Endothelial cell (in vitro differentiated cells): Measurements from ENCODE around the gene ARHGEF26. TPM values are rescaled to one million over a fixed set of nuclear protein-coding genes. Genes with fewer than 3 reads are reported as not detected.

Source experiments
- DNase-seq: peaks from one replicate; pipeline ENCODE4 v3.0.0; 2021; ENCODE audit warnings: low spot score
- H3K27ac Mint-ChIP-seq: one replicate; pipeline ENCODE4 v1.8.0; 2021; ENCODE audit warnings: mixed read lengths, inconsistent platforms; ENCODE audit not compliant: unreplicated experiment
- H3K27me3 Mint-ChIP-seq: one replicate; pipeline ENCODE4 v1.8.0; 2021; ENCODE audit warnings: mild to moderate bottlenecking, moderate library complexity, mixed read lengths, inconsistent platforms; ENCODE audit not compliant: unreplicated experiment
- H3K36me3 Mint-ChIP-seq: one replicate; pipeline ENCODE4 v1.8.0; 2021; ENCODE audit warnings: mild to moderate bottlenecking, low read depth, mixed read lengths, inconsistent platforms; ENCODE audit not compliant: unreplicated experiment
- H3K4me1 Mint-ChIP-seq: one replicate; pipeline ENCODE4 v1.8.0; 2021; ENCODE audit warnings: mild to moderate bottlenecking, mixed read lengths, inconsistent platforms; ENCODE audit not compliant: unreplicated experiment
- H3K4me3 Mint-ChIP-seq: one replicate; pipeline ENCODE4 v1.8.0; 2021; ENCODE audit warnings: mild to moderate bottlenecking, mixed read lengths, inconsistent platforms; ENCODE audit not compliant: unreplicated experiment
- H3K9me3 Mint-ChIP-seq: one replicate; pipeline ENCODE4 v1.8.0; 2021; ENCODE audit warnings: mixed read lengths, inconsistent platforms; ENCODE audit not compliant: unreplicated experiment
- CTCF ChIP-seq: fragments of 200-600 bp; sonication (generic); IDR thresholded peaks from one replicate; pipeline ENCODE4 v1.5.0; 2021; ENCODE audit warnings: antibody characterized with exemption; ENCODE audit not compliant: unreplicated experiment
- total RNA-seq: library from RNA; stranded (reverse); fragmentation: NEBNext Ultra II Directional; extraction: Animal tissue kit (Norgen Biotek cat#: 25700); gene quantifications from one replicate; pipeline ENCODE4 v1.2.1, GENCODE V29; 2021; ENCODE audit not compliant: unreplicated experiment

The ARHGEF26 gene
- total RNA-seq, 1 donor from 2014 or later = 22.9 TPM

- Mint-ChIP-seq H3K27ac (no peak overlapping the region), H3K36me3 (peaks cover 43% of the 10 kb centered on the region), H3K4me3 (no peak overlapping the region), H3K9me3 (no peaks in the 10 kb centered on the region), H3K27me3 (peaks cover 13% of the 10 kb centered on the region), H3K4me1 (peaks cover 65% of the 10 kb centered on the region)
- TF ChIP-seq CTCF = no peak
- no peak for DNase-seq
Measured at GRCh38 chr3:154242766-154243165, 121.6 kb downstream of the ARHGEF26 start.

GRCh38 chr3:154243353-154243752 lies 122.2 kb downstream of the ARHGEF26 start:
- Mint-ChIP-seq H3K27me3 (peaks cover 13% of the 10 kb centered on the region), H3K36me3 (peaks cover 43% of the 10 kb centered on the region), H3K27ac (no peak overlapping the region), H3K4me3 (no peak overlapping the region), H3K4me1 (peaks cover 65% of the 10 kb centered on the region), H3K9me3 (no peaks in the 10 kb centered on the region)
- DNase-seq = no peak
- TF ChIP-seq CTCF = no peak

DNA sequence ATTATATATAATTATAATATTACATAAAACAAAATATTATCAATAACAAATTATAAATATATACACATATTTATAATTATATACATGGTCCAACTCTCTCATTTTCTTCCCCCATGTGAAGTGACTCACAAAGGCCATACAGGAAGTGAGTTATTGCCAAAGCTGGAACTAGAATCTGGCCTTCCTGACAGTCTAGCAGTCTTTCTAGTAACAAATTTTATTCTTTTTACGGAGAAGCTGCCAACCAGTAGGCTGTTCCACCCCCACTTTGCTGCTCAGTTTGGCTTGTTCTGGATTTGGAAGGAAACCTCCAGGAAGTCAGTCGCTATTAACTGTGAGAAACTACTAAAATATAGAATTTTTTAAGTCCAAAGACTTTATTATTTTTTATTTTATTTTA lies 123.5 kb downstream of the ARHGEF26 start:
- no peak for TF ChIP-seq CTCF
- DNase-seq = no peak
- Mint-ChIP-seq H3K27me3 (peaks cover 8% of the 10 kb centered on the region), H3K27ac (no peak overlapping the region), H3K36me3 (peaks cover 38% of the 10 kb centered on the region), H3K4me1 (peaks cover 59% of the 10 kb centered on the region), H3K4me3 (no peak overlapping the region), H3K9me3 (no peaks in the 10 kb centered on the region)

- DNase-seq = no peak
- Mint-ChIP-seq H3K27ac (peak overlapping the region; percentile 84), H3K4me3 (no peak overlapping the region), H3K9me3 (no peaks in the 10 kb centered on the region), H3K36me3 (peaks cover 19% of the 10 kb centered on the region), H3K4me1 (peaks cover 49% of the 10 kb centered on the region), H3K27me3 (peaks cover 6% of the 10 kb centered on the region)
- no peak for TF ChIP-seq CTCF
Measured at GRCh38 chr3:154247806-154248415, 126.7 kb downstream of the ARHGEF26 start.

DNA sequence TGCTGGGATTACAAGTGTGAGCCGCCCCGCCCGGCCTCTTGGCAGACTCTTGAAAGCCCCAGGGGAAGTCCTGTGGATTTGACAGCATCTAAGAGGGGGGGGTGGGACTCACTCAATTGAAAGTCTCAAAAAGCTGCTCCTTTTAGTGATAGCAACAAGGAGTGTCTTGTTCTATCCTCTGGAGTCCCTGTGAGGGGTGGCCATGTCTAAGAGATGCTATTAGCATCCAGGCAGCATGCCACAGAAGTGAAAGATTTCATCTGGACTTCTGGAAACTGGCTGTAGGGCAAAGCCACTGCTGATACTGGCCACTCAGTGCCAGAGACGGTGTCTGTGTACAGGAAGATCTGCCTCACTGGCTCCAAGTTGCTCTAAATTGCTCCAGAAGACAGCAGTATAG lies 129.1 kb downstream of the ARHGEF26 start:
- Mint-ChIP-seq H3K4me3 (no peak overlapping the region), H3K27me3 (peaks cover 6% of the 10 kb centered on the region), H3K36me3 (peaks cover 24% of the 10 kb centered on the region), H3K9me3 (no peaks in the 10 kb centered on the region), H3K4me1 (peaks cover 52% of the 10 kb centered on the region), H3K27ac (no peak overlapping the region)
- DNase-seq = no peak
- no peak for TF ChIP-seq CTCF
